ENCODE measurements around the gene TRH.
A peak's percentile ranks its signal among the peaks of the same experiment; 100 is the strongest.
"Not testable (repeated sequence)": the region's sequence is repeated elsewhere in the genome, so short reads cannot be mapped to it uniquely, and the experiment has no call there.

TRH gene

GRCh38 chr3:130013246-130013645, 38.7 kb downstream of the TRH start:
- DNase-seq, result not testable (repeated sequence)

GRCh38 chr3:130014526-130014925, 40.0 kb downstream of the TRH start:
- no peak for DNase-seq

GRCh38 chr3:130017661-130018060, 43.1 kb downstream of the TRH start:
- DNase-seq, result not testable (repeated sequence)

- peak; percentile 8 to 18 for DNase-seq
Observed at GRCh38 chr3:130026146-130026829, 51.8 kb downstream of the TRH start.

- not testable (repeated sequence) for DNase-seq
Observed at GRCh38 chr3:130027437-130027836, 52.9 kb downstream of the TRH start.
